Gastroesophageal sphincter (tissue), 4 donors: ENCODE results near the gene FNBP1. TPM values are rescaled to one million over a fixed set of nuclear protein-coding genes. Genes with fewer than 3 reads are reported as not detected.

ENCODE experiments used
- ATAC-seq: fragments of 150-250 bp; one replicate; pipeline ENCODE4 v1.9.1; 2016; ENCODE audit warnings: mild to moderate bottlenecking, moderate library complexity
- H3K27ac ChIP-seq, 4 donors: fragments of 200-600 bp; sonication (generic) in 3 of 4; 1 replicate in 3 of 4; 2 replicates in 1 of 4; pipeline ENCODE4 v1.5.1; 2016 to 2019
- H3K27me3 ChIP-seq: fragments of 200-600 bp; sonication (generic); one replicate; pipeline ENCODE4 v1.5.1; 2019
- H3K36me3 ChIP-seq, 2 donors: fragments of 200-600 bp; sonication (generic); one replicate each; pipeline ENCODE4 v1.5.1; 2019; ENCODE audit warnings: control low read depth in 1 of 2
- H3K4me1 ChIP-seq, 3 donors: fragments of 200-600 bp; sonication (generic); 1 replicate in 2 of 3; 2 replicates in 1 of 3; pipeline ENCODE4 v1.5.1; 2016 to 2019; ENCODE audit warnings: control low read depth in 2 of 3
- H3K4me3 ChIP-seq, 2 donors: fragments of 200-600 bp; sonication (generic); one replicate each; pipeline ENCODE4 v1.5.1; 2019; ENCODE audit warnings: mild to moderate bottlenecking in 1 of 2, moderate library complexity in 1 of 2
- H3K9me3 ChIP-seq, 3 donors: fragments of 200-600 bp; sonication (generic); one replicate each; pipeline ENCODE4 v1.5.1; 2017 to 2019; ENCODE audit warnings: control low read depth in 2 of 3
- EP300 ChIP-seq: sonication (generic); formaldehyde crosslinking; IDR thresholded peaks from one replicate; pipeline ENCODE4 v1.6.1; 2017; ENCODE audit warnings: antibody characterized with exemption, mild to moderate bottlenecking
- POLR2A ChIP-seq, 2 donors: fragments of 450-650 bp; IDR thresholded peaks; one replicate each; pipeline ENCODE4 v1.6.1; 2017; ENCODE audit warnings: antibody characterized with exemption in 2 of 2, mild to moderate bottlenecking in 2 of 2, moderate library complexity in 1 of 2
- POLR2AphosphoS5 ChIP-seq: sonication (generic); formaldehyde crosslinking; IDR thresholded peaks from one replicate; pipeline ENCODE4 v1.6.1; 2017; ENCODE audit warnings: antibody characterized with exemption
- WGBS, 2 donors: methylation state at CpG; one replicate each; pipeline ENCODE4 v1.1.5; 2018; ENCODE audit warnings: low coverage in 1 of 2; 5-methylcytosine and 5-hydroxymethylcytosine counted together
- total RNA-seq, 4 donors: library from RNA; depleted of rRNA; stranded (reverse); fragments of >200 nt; gene quantifications; one replicate each; pipeline ENCODE4 v1.1.0, GENCODE V29; 2016
- TF ChIP-seq, protein P1 (sequence below), 4 experiments: fragments of 200-600 bp in 2 of 4; fragments of 450-650 bp in 2 of 4; sonication (generic) in 1 of 4; IDR thresholded peaks; one replicate each; pipeline ENCODE4 v1.5.1; 2017 to 2019; ENCODE audit warnings: antibody characterized with exemption in 4 of 4, mild to moderate bottlenecking in 2 of 4, moderate library complexity in 2 of 4

The FNBP1 gene
- total RNA-seq, 4 donors from 2014 or later, result 119 to 343 (median 188) TPM

DNA sequence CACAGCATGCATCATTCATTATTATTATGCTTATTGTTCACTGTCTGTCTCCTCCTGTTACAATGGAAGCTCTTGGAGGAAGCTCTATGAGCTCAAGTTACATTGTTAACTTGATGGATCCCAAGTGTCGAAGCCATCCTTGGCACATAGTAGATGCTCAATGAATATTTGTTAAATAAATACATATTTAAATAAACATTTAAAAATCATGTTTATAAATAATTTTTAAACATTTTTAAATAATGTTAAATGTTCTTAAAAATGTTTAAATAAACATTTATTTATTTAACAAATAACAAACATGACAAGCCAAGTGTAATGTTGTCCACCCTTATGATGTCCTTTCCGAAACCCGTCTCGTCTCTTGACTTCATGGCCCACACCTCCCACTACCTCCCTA lies 138.3 kb downstream of the FNBP1 start:
- 95 to 96% methylated on average over 4 of the region's 4 CpGs for WGBS, 2 donors
- no peak for ATAC-seq
- H3K27me3 ChIP-seq, result no peaks in the 10 kb centered on the region
- H3K4me3 ChIP-seq, result no peak overlapping the region
- H3K27ac ChIP-seq, result no peak overlapping the region
- H3K36me3 ChIP-seq, result peaks cover 3 to 99% of the 10 kb centered on the region in 2 donors
- no peaks in the 10 kb centered on the region for H3K9me3 ChIP-seq
- TF ChIP-seq EP300, result no peak
- no peak for TF ChIP-seq POLR2A (IDR thresholded peaks at IDR 0.05)
- TF ChIP-seq, protein P1, sequence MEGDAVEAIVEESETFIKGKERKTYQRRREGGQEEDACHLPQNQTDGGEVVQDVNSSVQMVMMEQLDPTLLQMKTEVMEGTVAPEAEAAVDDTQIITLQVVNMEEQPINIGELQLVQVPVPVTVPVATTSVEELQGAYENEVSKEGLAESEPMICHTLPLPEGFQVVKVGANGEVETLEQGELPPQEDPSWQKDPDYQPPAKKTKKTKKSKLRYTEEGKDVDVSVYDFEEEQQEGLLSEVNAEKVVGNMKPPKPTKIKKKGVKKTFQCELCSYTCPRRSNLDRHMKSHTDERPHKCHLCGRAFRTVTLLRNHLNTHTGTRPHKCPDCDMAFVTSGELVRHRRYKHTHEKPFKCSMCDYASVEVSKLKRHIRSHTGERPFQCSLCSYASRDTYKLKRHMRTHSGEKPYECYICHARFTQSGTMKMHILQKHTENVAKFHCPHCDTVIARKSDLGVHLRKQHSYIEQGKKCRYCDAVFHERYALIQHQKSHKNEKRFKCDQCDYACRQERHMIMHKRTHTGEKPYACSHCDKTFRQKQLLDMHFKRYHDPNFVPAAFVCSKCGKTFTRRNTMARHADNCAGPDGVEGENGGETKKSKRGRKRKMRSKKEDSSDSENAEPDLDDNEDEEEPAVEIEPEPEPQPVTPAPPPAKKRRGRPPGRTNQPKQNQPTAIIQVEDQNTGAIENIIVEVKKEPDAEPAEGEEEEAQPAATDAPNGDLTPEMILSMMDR (IDR thresholded peaks at IDR 0.05), result no peak
- no peak for TF ChIP-seq POLR2AphosphoS5
- peaks cover 0 to 6% (median 0%) of the 10 kb centered on the region in 3 donors for H3K4me1 ChIP-seq

- Histone ChIP-seq H3K27me3 (no peaks in the 10 kb centered on the region), H3K27ac (peak overlapping the region in 3 of 4 donors; percentile 22 to 48 (median 40)), H3K36me3 (peaks cover 4 to 99% of the 10 kb centered on the region in 2 donors), H3K4me1 (peaks cover 0 to 19% (median 0%) of the 10 kb centered on the region in 3 donors), H3K4me3 (no peak overlapping the region), H3K9me3 (no peaks in the 10 kb centered on the region)
- ATAC-seq, result no peak
- 45 to 64% methylated on average over 5 to 8 of the region's 8 CpGs for WGBS, 2 donors
- no peak for TF ChIP-seq EP300
- TF ChIP-seq, protein P1 (IDR thresholded peaks at IDR 0.05), result no peak
- no peak for TF ChIP-seq POLR2A (IDR thresholded peaks at IDR 0.05)
- no peak for TF ChIP-seq POLR2AphosphoS5
Measured at GRCh38 chr9:129902740-129903134, 140.3 kb downstream of the FNBP1 start.

- H3K4me3 ChIP-seq, result no peak overlapping the region
- peaks cover 4 to 99% of the 10 kb centered on the region in 2 donors for H3K36me3 ChIP-seq
- H3K4me1 ChIP-seq, result peaks cover 0 to 19% (median 0%) of the 10 kb centered on the region in 3 donors
- 50 to 65% methylated on average over 8 to 9 of the region's 9 CpGs for WGBS, 2 donors
- H3K9me3 ChIP-seq, result no peaks in the 10 kb centered on the region
- H3K27me3 ChIP-seq, result no peaks in the 10 kb centered on the region
- H3K27ac ChIP-seq, result peak overlapping the region in 3 of 4 donors; percentile 22 to 48 (median 40)
- TF ChIP-seq, protein P1 (IDR thresholded peaks at IDR 0.05), result no peak
- TF ChIP-seq POLR2A (IDR thresholded peaks at IDR 0.05) (no peak), EP300 (no peak), POLR2AphosphoS5 (no peak)
- ATAC-seq, result no peak
Measured at GRCh38 chr9:129901993-129902739, 140.8 kb downstream of the FNBP1 start.

GRCh38 chr9:129900263-129901027 lies 142.5 kb downstream of the FNBP1 start:
- Histone ChIP-seq H3K9me3 (no peaks in the 10 kb centered on the region), H3K36me3 (peaks cover 4 to 100% of the 10 kb centered on the region in 2 donors), H3K27ac (peak overlapping the region in 3 of 4 donors; percentile 8 to 35 (median 23)), H3K4me3 (no peak overlapping the region), H3K4me1 (peaks cover 0 to 19% (median 0%) of the 10 kb centered on the region in 3 donors), H3K27me3 (no peaks in the 10 kb centered on the region)
- ATAC-seq, result no peak
- 75 to 81% methylated on average over 1 to 4 of the region's 20 CpGs for WGBS, 2 donors
- TF ChIP-seq, protein P1 (IDR thresholded peaks at IDR 0.05), result no peak
- no peak for TF ChIP-seq EP300
- TF ChIP-seq POLR2A (IDR thresholded peaks at IDR 0.05), result no peak
- no peak for TF ChIP-seq POLR2AphosphoS5
